Measurements from ENCODE around the gene SMCO4.

SMCO4 gene

DNA sequence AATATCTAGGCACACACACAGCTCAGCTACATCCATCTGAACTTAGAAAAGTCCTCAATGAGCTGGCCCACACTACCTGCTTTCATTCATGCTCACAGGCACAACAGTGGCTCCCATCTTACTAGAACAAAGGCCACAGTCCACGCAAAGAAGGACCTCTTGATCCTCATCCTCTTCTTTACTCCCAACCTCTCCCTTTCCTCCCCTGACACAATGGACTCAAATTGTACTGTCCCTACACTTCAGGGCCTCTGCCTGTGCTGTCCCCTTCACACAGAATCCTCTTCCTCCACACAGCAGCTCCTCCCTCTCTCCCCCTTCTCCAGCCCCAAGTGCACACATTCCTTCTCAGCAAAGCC is 12.7 kb downstream of the SMCO4 start:
- Histone ChIP-seq H3K27me3 (ENCODE audit: insufficient read depth, low read depth) (no peaks in the 10 kb centered on the region), H4K20me1 (ENCODE audit: insufficient read depth) (no peaks in the 10 kb centered on the region), H3K27ac (no peak overlapping the region), H3K4me1 (ENCODE audit: low read depth, poor library complexity, severe bottlenecking) (no peaks in the 10 kb centered on the region), H3K4me2 (no peak overlapping the region), H3K79me2 (ENCODE audit: insufficient read depth, low read depth) (no peaks in the 10 kb centered on the region), H3K4me3 (IDR thresholded peaks at IDR 0.05; ENCODE audit: insufficient read depth, low read depth, low read length) (no peak overlapping the region), H3K9ac (no peak overlapping the region), H2AFZ (ENCODE audit: low read depth) (no peak overlapping the region), H3K36me3 (ENCODE audit: insufficient read depth) (no peaks in the 10 kb centered on the region)
- TF ChIP-seq CTCF (conservative IDR thresholded peaks at IDR 0.05; ENCODE audit: low read depth, low read length), result no peak

- Histone ChIP-seq H3K4me2 (no peak overlapping the region), H4K20me1 (ENCODE audit: insufficient read depth) (no peaks in the 10 kb centered on the region), H3K4me1 (ENCODE audit: low read depth, poor library complexity, severe bottlenecking) (no peaks in the 10 kb centered on the region), H3K36me3 (ENCODE audit: insufficient read depth) (no peaks in the 10 kb centered on the region), H3K27ac (no peak overlapping the region), H3K79me2 (ENCODE audit: insufficient read depth, low read depth) (no peaks in the 10 kb centered on the region), H3K9ac (no peak overlapping the region), H2AFZ (ENCODE audit: low read depth) (no peak overlapping the region), H3K4me3 (IDR thresholded peaks at IDR 0.05; ENCODE audit: insufficient read depth, low read depth, low read length) (no peak overlapping the region), H3K27me3 (ENCODE audit: insufficient read depth, low read depth) (no peaks in the 10 kb centered on the region)
- no peak for TF ChIP-seq CTCF (conservative IDR thresholded peaks at IDR 0.05; ENCODE audit: low read depth, low read length)
Observed at GRCh38 chr11:93529707-93530467, 13.3 kb downstream of the SMCO4 start.

DNA sequence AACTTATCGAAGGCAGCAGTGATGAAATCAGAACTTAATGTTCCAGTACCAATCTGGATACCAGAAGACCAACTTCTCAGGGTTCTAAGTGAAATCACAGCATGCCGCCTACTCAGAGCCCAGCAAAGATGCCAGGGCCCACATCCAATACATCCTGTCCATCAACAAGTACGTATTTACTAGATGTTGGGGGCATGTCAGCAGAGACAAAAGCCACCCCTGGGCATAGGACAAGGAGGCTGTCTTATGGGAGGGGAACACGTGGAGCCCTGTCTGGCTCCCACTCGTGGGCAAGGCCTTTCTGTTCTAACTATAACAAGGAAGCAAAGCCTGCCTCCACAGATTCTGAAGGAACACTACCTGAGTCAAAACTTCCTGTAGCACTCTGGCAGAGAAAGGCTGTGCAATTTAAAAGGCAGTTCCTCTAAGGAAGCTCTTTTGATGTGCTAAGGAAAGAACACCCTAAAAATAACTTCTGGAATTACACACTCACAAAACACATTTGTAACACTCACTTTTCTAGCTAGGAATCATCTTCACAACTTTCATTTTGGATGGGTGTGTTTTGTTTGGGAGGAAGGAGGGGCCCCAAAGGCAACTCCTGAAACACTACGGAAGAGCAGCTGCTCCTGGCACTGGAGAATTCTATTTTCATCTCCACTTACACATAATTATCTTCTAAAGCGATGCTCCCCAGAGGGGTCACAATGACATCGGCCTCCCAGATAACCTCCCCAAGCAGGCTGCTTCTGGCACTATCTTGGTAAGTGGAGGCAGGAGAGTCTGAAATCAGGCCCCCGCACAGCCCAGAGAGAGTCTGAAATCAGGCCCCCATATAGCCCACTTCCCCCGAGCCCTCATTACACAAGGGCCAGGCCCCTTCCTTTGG is 14.2 kb downstream of the SMCO4 start:
- no peaks in the 10 kb centered on the region for H3K36me3 ChIP-seq (ENCODE audit: insufficient read depth)
- H3K4me1 ChIP-seq (ENCODE audit: low read depth, poor library complexity, severe bottlenecking), result no peaks in the 10 kb centered on the region
- TF ChIP-seq CTCF (conservative IDR thresholded peaks at IDR 0.05; ENCODE audit: low read depth, low read length), result no peak
- H4K20me1 ChIP-seq (ENCODE audit: insufficient read depth), result no peaks in the 10 kb centered on the region
- H3K4me3 ChIP-seq (IDR thresholded peaks at IDR 0.05; ENCODE audit: insufficient read depth, low read depth, low read length), result no peak overlapping the region
- no peaks in the 10 kb centered on the region for H3K27me3 ChIP-seq (ENCODE audit: insufficient read depth, low read depth)
- no peak overlapping the region for H3K9ac ChIP-seq
- no peak overlapping the region for H3K4me2 ChIP-seq
- no peak overlapping the region for H2AFZ ChIP-seq (ENCODE audit: low read depth)
- no peak overlapping the region for H3K27ac ChIP-seq
- no peaks in the 10 kb centered on the region for H3K79me2 ChIP-seq (ENCODE audit: insufficient read depth, low read depth)

DNA sequence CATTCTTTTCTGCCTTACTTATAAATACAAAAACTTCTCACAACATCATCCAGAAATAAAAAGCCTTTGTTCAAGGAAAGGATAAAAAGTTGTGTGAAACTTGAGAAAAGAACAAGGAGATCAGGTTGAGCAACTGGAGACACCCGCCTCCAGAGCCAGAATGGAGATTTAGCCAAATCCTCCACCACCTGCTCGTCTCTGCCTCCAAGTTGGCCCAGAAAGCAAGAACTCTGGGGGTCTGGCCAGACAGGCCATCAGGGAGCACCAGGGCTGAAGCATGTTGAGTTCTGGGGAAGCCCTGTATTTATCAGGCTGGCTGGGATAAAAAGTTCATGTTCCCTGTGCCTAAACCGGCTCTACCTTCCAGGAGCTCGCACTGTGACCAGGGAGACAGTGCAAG is 14.9 kb downstream of the SMCO4 start:
- no peak overlapping the region for H3K27ac ChIP-seq
- H3K4me1 ChIP-seq (ENCODE audit: low read depth, poor library complexity, severe bottlenecking), result no peaks in the 10 kb centered on the region
- H2AFZ ChIP-seq (ENCODE audit: low read depth), result no peak overlapping the region
- no peak overlapping the region for H3K4me3 ChIP-seq (IDR thresholded peaks at IDR 0.05; ENCODE audit: insufficient read depth, low read depth, low read length)
- no peaks in the 10 kb centered on the region for H3K79me2 ChIP-seq (ENCODE audit: insufficient read depth, low read depth)
- H4K20me1 ChIP-seq (ENCODE audit: insufficient read depth), result no peaks in the 10 kb centered on the region
- no peaks in the 10 kb centered on the region for H3K27me3 ChIP-seq (ENCODE audit: insufficient read depth, low read depth)
- no peak overlapping the region for H3K4me2 ChIP-seq
- no peaks in the 10 kb centered on the region for H3K36me3 ChIP-seq (ENCODE audit: insufficient read depth)
- TF ChIP-seq CTCF (conservative IDR thresholded peaks at IDR 0.05; ENCODE audit: low read depth, low read length), result no peak
- H3K9ac ChIP-seq, result no peak overlapping the region

Measured in KMS-11 (cell line).